Ectodermal cell (in vitro differentiated cells): Measurements from ENCODE around the gene HIP1R.

Experiments used
- H3K27ac ChIP-seq: 2 replicates; pipeline ENCODE4 v1.7.0; 2013; ENCODE audit warnings: mild to moderate bottlenecking, low read depth, low read length; ENCODE audit not compliant: insufficient read depth, poor library complexity, severe bottlenecking
- H3K27me3 ChIP-seq: 2 replicates; pipeline ENCODE4 v1.7.0; 2013; ENCODE audit warnings: mild to moderate bottlenecking, low read length; ENCODE audit not compliant: insufficient read depth, control insufficient read depth, poor library complexity, severe bottlenecking
- H3K36me3 ChIP-seq: one replicate; pipeline ENCODE4 v1.7.0; 2013; ENCODE audit warnings: low read length; ENCODE audit not compliant: control insufficient read depth, insufficient read depth
- H3K4me1 ChIP-seq: one replicate; pipeline ENCODE4 v1.7.0; 2013; ENCODE audit warnings: low read length; ENCODE audit not compliant: control insufficient read depth, insufficient read depth
- H3K4me3 ChIP-seq: 2 replicates; pipeline ENCODE4 v1.7.0; 2013; ENCODE audit warnings: low read depth, low read length, control low read depth; ENCODE audit not compliant: insufficient read depth
- H3K9me3 ChIP-seq: 2 replicates; pipeline ENCODE4 v1.7.0; 2013; ENCODE audit warnings: mild to moderate bottlenecking, low read length, moderate library complexity; ENCODE audit not compliant: control insufficient read depth
- WGBS, 2 experiments: methylation state at CpG; one replicate each; pipeline ENCODE4 v1.1.7; 2013; ENCODE audit warnings: missing lambda C conversion rate in 2 of 2; 5-methylcytosine and 5-hydroxymethylcytosine counted together

Gene HIP1R

GRCh38 chr12:122848471-122849351 lies 13.5 kb downstream of the HIP1R start:
- peaks cover 6% of the 10 kb centered on the region for H3K4me1 ChIP-seq
- no peaks in the 10 kb centered on the region for H3K9me3 ChIP-seq
- no peaks in the 10 kb centered on the region for H3K36me3 ChIP-seq
- no peaks in the 10 kb centered on the region for H3K27me3 ChIP-seq
- no peak overlapping the region for H3K27ac ChIP-seq
- H3K4me3 ChIP-seq, result no peak overlapping the region
- 88 to 89% methylated on average over 36 of the region's 36 CpGs for WGBS, 2 experiments

GRCh38 chr12:122849352-122850047 lies 14.2 kb downstream of the HIP1R start:
- H3K4me3 ChIP-seq, result no peak overlapping the region
- 88 to 89% methylated on average over 26 of the region's 26 CpGs for WGBS, 2 experiments
- no peak overlapping the region for H3K27ac ChIP-seq

GRCh38 chr12:122850048-122850445 lies 14.8 kb downstream of the HIP1R start:
- Histone ChIP-seq H3K4me1 (peaks cover 2% of the 10 kb centered on the region), H3K4me3 (no peak overlapping the region), H3K9me3 (no peaks in the 10 kb centered on the region), H3K27ac (no peak overlapping the region), H3K27me3 (no peaks in the 10 kb centered on the region), H3K36me3 (no peaks in the 10 kb centered on the region)
- WGBS, 2 experiments, result 92 to 95% methylated on average over 12 to 13 of the region's 14 CpGs

More at GRCh38 chr12:122849352-122850047, 14.2 kb downstream of the HIP1R start:
- no peaks in the 10 kb centered on the region for H3K27me3 ChIP-seq
- H3K36me3 ChIP-seq, result no peaks in the 10 kb centered on the region
- peaks cover 6% of the 10 kb centered on the region for H3K4me1 ChIP-seq
- no peaks in the 10 kb centered on the region for H3K9me3 ChIP-seq

GRCh38 chr12:122850695-122851350 lies 15.6 kb downstream of the HIP1R start:
- no peak overlapping the region for H3K27ac ChIP-seq
- no peaks in the 10 kb centered on the region for H3K27me3 ChIP-seq
- no peaks in the 10 kb centered on the region for H3K36me3 ChIP-seq
- H3K4me1 ChIP-seq, result no peaks in the 10 kb centered on the region
- 92 to 93% methylated on average over 27 of the region's 27 CpGs for WGBS, 2 experiments
- H3K9me3 ChIP-seq, result no peaks in the 10 kb centered on the region
- H3K4me3 ChIP-seq, result no peak overlapping the region

- Histone ChIP-seq H3K4me1 (no peaks in the 10 kb centered on the region), H3K36me3 (no peaks in the 10 kb centered on the region), H3K9me3 (no peaks in the 10 kb centered on the region), H3K4me3 (no peak overlapping the region), H3K27ac (no peak overlapping the region), H3K27me3 (no peaks in the 10 kb centered on the region)
- 91 to 95% methylated on average over 5 of the region's 5 CpGs for WGBS, 2 experiments
Observed at GRCh38 chr12:122851820-122852219, 16.6 kb downstream of the HIP1R start.

- Histone ChIP-seq H3K4me1 (no peaks in the 10 kb centered on the region), H3K9me3 (no peaks in the 10 kb centered on the region), H3K27me3 (no peaks in the 10 kb centered on the region), H3K4me3 (no peak overlapping the region), H3K27ac (no peak overlapping the region), H3K36me3 (no peaks in the 10 kb centered on the region)
- 76 to 80% methylated on average over 16 of the region's 18 CpGs for WGBS, 2 experiments
Observed at GRCh38 chr12:122852336-122853275, 17.3 kb downstream of the HIP1R start.

- no peak overlapping the region for H3K4me3 ChIP-seq
- WGBS, 2 experiments, result 92 to 94% methylated on average over 17 of the region's 17 CpGs
- H3K4me1 ChIP-seq, result no peaks in the 10 kb centered on the region
Observed at GRCh38 chr12:122853582-122854245, 18.5 kb downstream of the HIP1R start.

GRCh38 chr12:122854554-122854953 lies 19.3 kb downstream of the HIP1R start:
- no peak overlapping the region for H3K27ac ChIP-seq
- no peaks in the 10 kb centered on the region for H3K9me3 ChIP-seq
- H3K4me1 ChIP-seq, result no peaks in the 10 kb centered on the region
- no peaks in the 10 kb centered on the region for H3K36me3 ChIP-seq
- 94 to 95% methylated on average over 17 of the region's 17 CpGs for WGBS, 2 experiments
- no peak overlapping the region for H3K4me3 ChIP-seq
- H3K27me3 ChIP-seq, result no peaks in the 10 kb centered on the region

More at GRCh38 chr12:122853582-122854245, 18.5 kb downstream of the HIP1R start:
- no peaks in the 10 kb centered on the region for H3K36me3 ChIP-seq
- no peaks in the 10 kb centered on the region for H3K9me3 ChIP-seq
- H3K27me3 ChIP-seq, result no peaks in the 10 kb centered on the region
- H3K27ac ChIP-seq, result no peak overlapping the region
